ENCODE measurements around the gene AHCTF1.
A peak's percentile ranks its signal among the peaks of the same experiment; 100 is the strongest.

The AHCTF1 gene

GRCh38 chr1:246801241-246802020 lies 130.3 kb downstream of the AHCTF1 start:
- no peaks in the 10 kb centered on the region for H3K4me1 Mint-ChIP-seq
- ATAC-seq (no peak), DNase-seq (no peak)
- H3K9me3 Mint-ChIP-seq = no peaks in the 10 kb centered on the region
- H3K4me3 Mint-ChIP-seq = no peak overlapping the region
- no peaks in the 10 kb centered on the region for H3K27me3 Mint-ChIP-seq
- no peak overlapping the region for H3K27ac Mint-ChIP-seq

DNA sequence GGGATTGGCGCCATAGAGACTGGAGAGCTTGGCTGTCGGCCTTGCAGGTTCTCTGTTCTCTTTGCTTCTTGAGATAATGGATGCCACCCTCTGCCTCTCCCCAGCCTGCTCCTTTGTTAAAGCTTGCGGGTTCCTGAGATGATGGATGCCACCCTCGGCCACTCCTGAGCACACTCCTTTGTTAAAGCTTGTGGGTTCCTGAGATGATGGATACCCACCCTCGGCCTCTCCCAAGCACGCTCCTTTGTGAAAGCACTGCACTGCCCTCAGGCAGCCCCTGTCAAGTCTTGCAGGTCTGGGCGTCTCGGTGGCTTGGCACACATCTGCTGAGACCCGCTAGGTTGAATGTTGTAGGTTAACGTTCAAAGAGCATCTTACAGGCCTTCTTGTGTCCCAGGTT lies 131.0 kb downstream of the AHCTF1 start:
- H3K27ac Mint-ChIP-seq = no peak overlapping the region
- H3K9me3 Mint-ChIP-seq = no peaks in the 10 kb centered on the region
- no peaks in the 10 kb centered on the region for H3K4me1 Mint-ChIP-seq
- no peaks in the 10 kb centered on the region for H3K27me3 Mint-ChIP-seq
- ATAC-seq (no peak), DNase-seq (no peak)
- no peak overlapping the region for H3K4me3 Mint-ChIP-seq

DNA sequence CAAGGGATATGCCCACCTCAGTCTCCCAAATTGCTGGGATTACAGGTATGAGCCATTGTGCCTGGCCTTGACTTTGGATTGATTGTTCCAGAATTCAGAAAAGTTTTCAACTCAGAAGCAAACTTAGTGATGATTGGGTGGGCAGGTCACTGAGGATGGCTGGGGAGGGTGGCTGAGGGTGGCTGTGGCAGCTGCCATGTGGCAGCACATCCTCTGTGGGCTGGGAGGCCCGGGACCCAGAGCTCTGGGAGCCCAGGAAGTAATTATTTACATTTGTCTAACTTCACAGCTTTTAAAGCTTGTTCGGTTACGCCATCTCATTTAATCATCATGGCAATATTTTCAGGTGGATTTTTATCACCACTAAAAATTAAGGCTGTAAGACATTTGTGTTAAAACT lies 131.4 kb downstream of the AHCTF1 start:
- no peak overlapping the region for H3K4me3 Mint-ChIP-seq
- no peaks in the 10 kb centered on the region for H3K9me3 Mint-ChIP-seq
- DNase-seq (no peak), ATAC-seq (no peak)
- no peaks in the 10 kb centered on the region for H3K27me3 Mint-ChIP-seq
- no peaks in the 10 kb centered on the region for H3K4me1 Mint-ChIP-seq
- H3K27ac Mint-ChIP-seq = no peak overlapping the region

DNA sequence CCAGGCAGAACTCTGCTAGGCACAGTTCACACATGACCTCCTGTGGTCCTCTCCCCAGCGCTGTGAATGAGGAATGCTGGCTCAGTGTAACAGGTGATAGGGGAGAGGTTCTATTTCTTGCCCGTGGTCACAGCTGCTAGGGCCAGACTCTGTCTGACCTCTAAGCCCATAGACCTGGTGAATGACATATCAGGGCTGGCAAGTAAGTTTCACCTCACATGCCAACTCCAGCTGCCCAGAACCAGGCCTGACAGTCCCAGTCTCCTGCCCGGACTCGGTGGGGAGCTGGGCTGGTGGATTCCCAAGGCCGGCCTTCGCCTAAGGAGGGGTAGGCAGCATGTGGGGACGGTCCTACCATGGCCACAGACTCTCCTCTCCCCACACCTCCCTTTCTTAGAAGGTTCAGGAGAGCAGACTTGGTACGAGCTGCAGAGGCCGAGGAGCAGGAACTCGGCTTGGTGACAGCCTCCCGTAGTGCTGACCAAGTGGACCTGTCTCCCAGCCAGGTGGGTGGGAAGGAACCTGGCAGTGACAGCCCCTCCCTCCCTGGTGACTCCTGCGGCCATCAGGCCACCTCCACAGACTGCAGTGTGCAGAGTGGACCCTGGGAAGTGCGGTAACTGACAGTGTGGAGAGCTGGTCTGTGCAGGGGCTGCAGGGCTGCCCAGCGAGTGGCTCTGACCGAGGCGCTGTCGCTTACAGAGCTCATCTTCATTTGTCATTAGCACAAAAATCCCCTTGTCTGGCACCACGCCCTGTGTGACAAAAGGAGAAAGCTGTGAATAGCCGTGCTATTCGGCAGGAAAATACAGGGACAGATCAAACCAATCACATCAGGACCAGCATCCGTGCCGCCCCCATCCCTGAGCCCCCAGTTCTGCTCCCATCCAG lies 132.9 kb downstream of the AHCTF1 start:
- Mint-ChIP-seq H3K9me3 (no peaks in the 10 kb centered on the region), H3K27me3 (no peaks in the 10 kb centered on the region), H3K4me1 (no peaks in the 10 kb centered on the region), H3K4me3 (no peak overlapping the region), H3K27ac (no peak overlapping the region)
- ATAC-seq (peak; percentile 37), DNase-seq (no peak)

DNA sequence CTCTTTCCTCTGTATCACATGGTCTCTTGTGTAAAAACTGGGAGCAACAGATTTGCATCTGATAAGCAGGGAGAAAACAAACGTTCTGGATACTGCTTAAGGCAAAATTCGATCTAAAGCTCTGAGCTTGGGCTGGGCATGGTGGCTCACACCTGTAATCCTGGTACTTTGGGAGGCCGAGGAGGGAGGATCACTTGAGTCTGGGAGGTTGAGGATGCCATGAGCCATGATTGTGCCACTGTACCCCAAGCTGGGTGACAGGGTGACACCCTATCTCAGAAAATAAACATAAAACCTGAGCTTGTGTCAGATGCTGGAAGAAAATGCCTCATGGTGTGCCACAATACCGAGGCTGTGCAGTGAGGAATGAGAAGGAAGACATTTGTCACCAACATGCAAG lies 133.6 kb downstream of the AHCTF1 start:
- Mint-ChIP-seq H3K27me3 (no peaks in the 10 kb centered on the region), H3K4me3 (no peak overlapping the region), H3K27ac (no peak overlapping the region), H3K4me1 (no peaks in the 10 kb centered on the region), H3K9me3 (no peaks in the 10 kb centered on the region)
- ATAC-seq (no peak), DNase-seq (no peak)

DNA sequence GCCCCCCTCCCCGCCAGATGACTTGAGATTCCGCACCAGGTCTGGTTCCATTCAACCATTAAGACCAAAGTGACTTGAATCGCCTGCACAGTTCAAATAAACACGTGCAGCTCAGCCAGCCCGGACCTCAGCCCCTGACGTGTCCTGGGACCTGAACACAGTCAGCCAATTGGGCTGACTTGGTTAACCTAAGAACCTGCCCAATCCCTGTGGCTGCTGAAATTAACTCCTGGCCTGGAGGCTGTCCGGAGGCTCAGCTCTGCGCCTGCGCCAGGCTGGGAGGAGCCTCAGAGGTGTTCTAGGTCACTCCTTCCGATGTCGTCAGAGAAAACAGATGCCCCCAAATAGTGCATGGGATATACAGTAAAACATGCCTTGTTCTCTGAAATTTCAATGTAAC lies 134.2 kb downstream of the AHCTF1 start:
- ATAC-seq (no peak), DNase-seq (no peak)
- H3K4me3 Mint-ChIP-seq = no peak overlapping the region
- no peak overlapping the region for H3K27ac Mint-ChIP-seq
- H3K4me1 Mint-ChIP-seq = no peaks in the 10 kb centered on the region
- H3K9me3 Mint-ChIP-seq = no peaks in the 10 kb centered on the region
- H3K27me3 Mint-ChIP-seq = no peaks in the 10 kb centered on the region

GRCh38 chr1:246797157-246797556 lies 134.6 kb downstream of the AHCTF1 start:
- ATAC-seq = no peak
- Mint-ChIP-seq H3K4me3 (no peak overlapping the region), H3K4me1 (no peaks in the 10 kb centered on the region), H3K27me3 (no peaks in the 10 kb centered on the region), H3K9me3 (no peaks in the 10 kb centered on the region), H3K27ac (no peak overlapping the region)
- DNase-seq = no peak

DNA sequence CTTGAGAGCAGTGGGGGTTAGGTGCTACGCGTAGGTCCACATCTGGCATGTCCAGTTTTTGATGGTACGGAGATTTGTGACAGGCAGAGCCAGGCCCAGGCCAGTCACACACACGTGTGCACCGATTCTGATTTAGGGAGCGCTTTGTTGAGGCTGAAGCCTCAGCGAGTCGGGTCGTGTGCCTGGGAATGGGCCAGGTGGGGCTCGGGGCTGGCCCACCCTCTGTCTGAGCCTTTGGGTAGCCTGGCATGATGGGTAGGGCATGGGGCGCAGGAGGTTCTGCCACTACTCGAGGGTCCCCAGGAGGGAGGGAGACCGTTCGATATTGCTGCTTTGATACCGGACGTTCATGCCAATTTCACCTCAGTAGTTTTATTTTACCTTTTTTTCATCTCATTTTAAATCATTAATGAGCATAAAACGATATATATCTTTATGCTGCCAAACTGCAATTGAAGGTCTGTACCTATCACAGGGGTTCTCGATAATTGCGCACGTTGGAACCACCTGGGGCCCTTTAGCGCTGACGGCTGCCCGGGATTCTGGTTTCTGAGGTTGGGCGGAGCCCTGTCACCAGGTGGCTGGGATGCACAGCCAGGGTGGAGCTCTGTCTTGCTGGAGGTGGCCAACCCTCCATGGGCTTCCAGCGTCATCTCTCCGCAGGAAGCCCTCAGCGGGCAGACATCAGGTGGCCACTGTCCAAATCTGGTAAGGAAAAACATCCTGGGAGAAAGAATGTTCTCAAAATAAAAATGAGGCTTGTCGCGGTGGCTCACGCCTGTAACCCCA lies 135.6 kb downstream of the AHCTF1 start:
- H3K27me3 Mint-ChIP-seq = peaks cover 2% of the 10 kb centered on the region
- no peaks in the 10 kb centered on the region for H3K9me3 Mint-ChIP-seq
- no peaks in the 10 kb centered on the region for H3K4me1 Mint-ChIP-seq
- no peak for ATAC-seq
- DNase-seq = no peak
- no peak overlapping the region for H3K27ac Mint-ChIP-seq
- H3K4me3 Mint-ChIP-seq = no peak overlapping the region

- H3K9me3 Mint-ChIP-seq = no peaks in the 10 kb centered on the region
- ATAC-seq (no peak), DNase-seq (no peak)
- H3K27me3 Mint-ChIP-seq = peaks cover 13% of the 10 kb centered on the region
- no peak overlapping the region for H3K4me3 Mint-ChIP-seq
- peak overlapping the region in 1 of 2 donors; percentile 69 for H3K27ac Mint-ChIP-seq
- peaks cover under 1% of the 10 kb centered on the region for H3K4me1 Mint-ChIP-seq
Observed at GRCh38 chr1:246794828-246795671, 136.7 kb downstream of the AHCTF1 start.

- DNase-seq = no peak
- H3K27me3 Mint-ChIP-seq = peaks cover 21% of the 10 kb centered on the region
- H3K4me3 Mint-ChIP-seq = no peak overlapping the region
- H3K9me3 Mint-ChIP-seq = no peaks in the 10 kb centered on the region
- no peak overlapping the region for H3K27ac Mint-ChIP-seq
- ATAC-seq = peak; percentile 19
- H3K4me1 Mint-ChIP-seq = peaks cover 9% of the 10 kb centered on the region
Observed at GRCh38 chr1:246794048-246794827, 137.5 kb downstream of the AHCTF1 start.

- DNase-seq (no peak), ATAC-seq (no peak)
- Mint-ChIP-seq H3K9me3 (no peaks in the 10 kb centered on the region), H3K4me3 (no peak overlapping the region), H3K27me3 (peaks cover 26% of the 10 kb centered on the region), H3K4me1 (peaks cover 17% of the 10 kb centered on the region), H3K27ac (peak overlapping the region in 1 of 2 donors; percentile 38)
Observed at GRCh38 chr1:246793356-246793896, 138.3 kb downstream of the AHCTF1 start.

GRCh38 chr1:246792603-246793002 lies 139.1 kb downstream of the AHCTF1 start:
- no peak overlapping the region for H3K4me3 Mint-ChIP-seq
- no peak for DNase-seq
- peak overlapping the region in 1 of 2 donors; percentile 80 for H3K27ac Mint-ChIP-seq
- no peaks in the 10 kb centered on the region for H3K9me3 Mint-ChIP-seq
- peaks cover 18% of the 10 kb centered on the region for H3K4me1 Mint-ChIP-seq
- peaks cover 26% of the 10 kb centered on the region for H3K27me3 Mint-ChIP-seq
- ATAC-seq = no peak

DNA sequence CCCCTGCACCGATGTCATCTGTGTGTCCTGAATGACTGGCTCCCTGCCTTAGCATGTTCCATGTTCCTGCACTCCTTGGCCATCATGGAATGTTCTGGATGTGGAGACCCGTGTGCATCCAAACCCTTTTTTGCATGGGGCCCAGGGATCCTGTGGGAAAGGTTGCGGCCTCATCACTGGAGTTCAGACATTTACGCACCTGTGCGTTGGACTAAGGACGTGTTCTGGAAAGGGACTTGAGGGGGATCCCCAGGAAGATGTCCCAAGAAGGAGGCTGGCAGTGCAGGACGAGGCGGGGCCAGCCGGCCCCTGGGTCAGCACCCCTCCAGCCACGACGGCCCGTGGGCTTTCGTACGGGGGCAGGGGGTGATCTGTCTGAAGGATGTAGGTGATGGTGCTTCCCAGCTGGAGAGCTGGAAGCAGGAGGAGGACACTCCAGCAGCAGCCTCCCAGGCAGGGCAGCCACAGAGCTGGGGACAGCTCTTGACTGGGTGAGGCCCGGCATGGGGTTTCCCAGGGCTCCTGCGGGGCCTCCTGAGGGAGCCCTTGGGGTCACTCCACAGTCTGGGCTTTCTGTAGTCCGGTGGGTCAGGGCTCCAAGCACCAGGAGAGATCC lies 140.3 kb downstream of the AHCTF1 start:
- Mint-ChIP-seq H3K4me3 (no peak overlapping the region), H3K27ac (no peak overlapping the region), H3K4me1 (peaks cover 18% of the 10 kb centered on the region), H3K9me3 (no peaks in the 10 kb centered on the region), H3K27me3 (peaks cover 26% of the 10 kb centered on the region)
- DNase-seq = no peak
- ATAC-seq = no peak

DNA sequence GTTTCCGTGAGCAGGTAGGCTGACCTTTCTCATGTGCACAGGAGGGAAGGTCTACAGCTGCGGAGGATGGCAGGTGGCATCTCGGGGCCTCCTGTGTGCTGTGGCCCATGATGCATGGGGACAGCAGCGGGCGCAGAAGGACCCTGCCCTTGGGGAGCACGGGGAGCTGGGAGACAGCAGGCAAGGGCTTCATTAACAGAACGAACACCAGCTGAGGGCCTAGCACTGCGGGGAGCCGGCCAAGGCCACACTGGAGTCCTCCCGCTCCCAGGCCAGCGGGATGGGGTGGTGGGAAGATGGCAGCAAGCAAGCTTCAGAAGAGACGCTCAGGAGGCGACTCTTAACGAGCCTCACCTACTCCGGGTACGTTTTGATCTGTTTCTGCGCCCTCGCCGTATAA lies 140.9 kb downstream of the AHCTF1 start:
- Mint-ChIP-seq H3K27me3 (peaks cover 29% of the 10 kb centered on the region), H3K9me3 (no peaks in the 10 kb centered on the region), H3K27ac (no peak overlapping the region), H3K4me1 (peaks cover 19% of the 10 kb centered on the region), H3K4me3 (no peak overlapping the region)
- no peak for DNase-seq
- no peak for ATAC-seq
